Activated CD4-positive, alpha-beta T cell treated with anti-CD3 and anti-CD28 coated beads, Interleukin-2, Interleukin-6, amounts not matched to agents 100 ng/mL and 50 ng/mL, durations not matched to agents 16 hours and 8 hours (primary cell): Measurements from ENCODE around the gene CAMTA1.
A peak's percentile ranks its signal among the peaks of the same experiment; 100 is the strongest.

ENCODE experiments used
- DNase-seq: peaks from one replicate; pipeline ENCODE4 v3.0.0-alpha.2; 2020

The CAMTA1 gene

GRCh38 chr1:7657287-7658016, 872.2 kb downstream of the CAMTA1 start:
- no peak for DNase-seq

DNA sequence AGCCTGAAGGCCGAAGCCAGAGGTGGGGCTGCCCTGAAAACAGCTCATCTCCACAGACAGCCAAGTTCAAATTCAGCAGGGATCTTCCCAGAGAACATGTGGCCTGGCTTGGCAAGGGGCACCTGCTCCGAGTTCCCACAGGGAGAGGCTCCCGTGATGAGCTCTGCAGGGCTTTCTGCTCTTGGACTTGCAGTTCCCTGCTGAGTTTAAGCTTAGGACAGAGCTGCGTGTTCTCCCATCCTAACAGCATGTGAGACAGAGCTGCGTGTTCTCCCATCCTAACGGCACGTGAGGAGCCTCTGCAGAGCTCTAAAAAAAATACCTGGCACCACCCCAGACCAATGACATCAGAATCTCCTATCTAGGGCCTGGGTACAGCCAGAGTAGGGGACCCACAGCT, 872.8 kb downstream of the CAMTA1 start:
- no peak for DNase-seq

DNA sequence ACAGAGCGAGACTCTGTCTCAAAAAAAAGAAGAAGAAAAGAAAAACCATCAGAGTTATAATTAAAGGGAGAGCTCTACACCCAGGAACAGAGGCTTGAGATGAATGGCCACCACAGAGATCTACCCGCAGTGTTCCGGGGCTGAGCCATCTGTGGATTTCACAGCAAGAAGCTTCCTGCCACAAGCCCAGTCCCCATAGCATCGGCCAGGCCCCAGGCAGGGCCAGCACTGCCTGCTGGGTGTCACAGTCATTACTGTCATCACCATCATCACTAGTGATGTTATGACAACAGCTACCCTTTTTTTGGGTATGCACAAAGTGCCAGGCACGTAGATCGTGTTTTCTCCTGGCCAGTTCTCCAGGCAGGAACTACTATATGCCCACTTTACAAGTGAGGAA, 874.3 kb downstream of the CAMTA1 start:
- DNase-seq = no peak

DNA sequence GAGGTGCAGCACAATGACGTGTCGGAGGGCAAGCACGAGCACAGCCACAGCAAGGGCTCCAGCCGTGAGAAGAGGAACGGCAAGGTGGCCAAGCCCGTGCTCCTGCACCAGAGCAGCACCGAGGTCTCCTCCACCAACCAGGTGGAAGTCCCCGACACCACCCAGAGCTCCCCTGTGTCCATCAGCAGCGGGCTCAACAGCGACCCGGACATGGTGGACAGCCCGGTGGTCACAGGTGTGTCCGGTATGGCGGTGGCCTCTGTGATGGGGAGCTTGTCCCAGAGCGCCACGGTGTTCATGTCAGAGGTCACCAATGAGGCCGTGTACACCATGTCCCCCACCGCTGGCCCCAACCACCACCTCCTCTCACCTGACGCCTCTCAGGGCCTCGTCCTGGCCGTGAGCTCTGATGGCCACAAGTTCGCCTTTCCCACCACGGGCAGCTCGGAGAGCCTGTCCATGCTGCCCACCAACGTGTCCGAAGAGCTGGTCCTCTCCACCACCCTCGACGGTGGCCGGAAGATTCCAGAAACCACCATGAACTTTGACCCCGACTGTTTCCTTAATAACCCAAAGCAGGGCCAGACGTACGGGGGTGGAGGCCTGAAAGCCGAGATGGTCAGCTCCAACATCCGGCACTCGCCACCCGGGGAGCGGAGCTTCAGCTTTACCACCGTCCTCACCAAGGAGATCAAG, 878.3 kb downstream of the CAMTA1 start:
- no peak for DNase-seq

DNA sequence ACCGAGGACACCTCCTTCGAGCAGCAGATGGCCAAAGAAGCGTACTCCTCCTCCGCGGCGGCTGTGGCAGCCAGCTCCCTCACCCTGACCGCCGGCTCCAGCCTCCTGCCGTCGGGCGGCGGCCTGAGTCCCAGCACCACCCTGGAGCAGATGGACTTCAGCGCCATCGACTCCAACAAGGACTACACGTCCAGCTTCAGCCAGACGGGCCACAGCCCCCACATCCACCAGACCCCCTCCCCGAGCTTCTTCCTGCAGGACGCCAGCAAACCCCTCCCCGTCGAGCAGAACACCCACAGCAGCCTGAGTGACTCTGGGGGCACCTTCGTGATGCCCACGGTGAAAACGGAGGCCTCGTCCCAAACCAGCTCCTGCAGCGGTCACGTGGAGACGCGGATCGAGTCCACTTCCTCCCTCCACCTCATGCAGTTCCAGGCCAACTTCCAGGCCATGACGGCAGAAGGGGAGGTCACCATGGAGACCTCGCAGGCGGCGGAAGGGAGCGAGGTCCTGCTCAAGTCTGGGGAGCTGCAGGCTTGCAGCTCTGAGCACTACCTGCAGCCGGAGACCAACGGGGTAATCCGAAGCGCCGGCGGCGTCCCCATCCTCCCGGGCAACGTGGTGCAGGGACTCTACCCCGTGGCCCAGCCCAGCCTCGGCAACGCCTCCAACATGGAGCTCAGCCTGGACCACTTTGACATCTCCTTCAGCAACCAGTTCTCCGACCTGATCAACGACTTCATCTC, 879.1 kb downstream of the CAMTA1 start:
- no peak for DNase-seq

DNA sequence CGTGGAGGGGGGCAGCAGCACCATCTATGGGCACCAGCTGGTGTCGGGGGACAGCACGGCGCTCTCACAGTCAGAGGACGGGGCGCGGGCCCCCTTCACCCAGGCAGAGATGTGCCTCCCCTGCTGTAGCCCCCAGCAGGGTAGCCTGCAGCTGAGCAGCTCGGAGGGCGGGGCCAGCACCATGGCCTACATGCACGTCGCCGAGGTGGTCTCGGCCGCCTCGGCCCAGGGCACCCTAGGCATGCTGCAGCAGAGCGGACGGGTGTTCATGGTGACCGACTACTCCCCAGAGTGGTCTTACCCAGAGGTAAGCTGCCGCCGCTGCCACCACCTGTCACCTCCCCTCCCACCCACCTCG, 879.6 kb downstream of the CAMTA1 start:
- DNase-seq = no peak

DNA sequence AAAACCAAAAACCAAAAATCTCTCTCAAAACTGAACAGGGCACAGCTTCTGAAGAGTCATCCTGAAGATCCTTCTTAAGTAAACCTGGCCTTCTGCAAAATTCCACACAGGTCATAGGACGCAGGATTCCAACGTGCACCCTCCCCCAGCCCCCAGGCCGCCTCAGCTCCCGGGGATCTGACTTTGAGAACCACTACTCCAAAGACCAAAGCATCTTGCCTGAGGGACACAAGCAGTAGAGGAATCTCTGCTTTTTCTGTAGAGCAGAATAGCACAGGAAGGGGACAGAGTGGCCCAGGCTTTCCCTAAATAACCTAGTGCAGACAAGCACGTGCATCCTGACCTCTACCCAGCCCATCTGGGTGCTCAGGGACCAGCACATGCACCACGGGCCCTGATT, 881.0 kb downstream of the CAMTA1 start:
- DNase-seq = no peak

- no peak for DNase-seq
These were observed 881.9 kb downstream of the CAMTA1 start for GRCh38 chr1:7667159-7667558.

DNA sequence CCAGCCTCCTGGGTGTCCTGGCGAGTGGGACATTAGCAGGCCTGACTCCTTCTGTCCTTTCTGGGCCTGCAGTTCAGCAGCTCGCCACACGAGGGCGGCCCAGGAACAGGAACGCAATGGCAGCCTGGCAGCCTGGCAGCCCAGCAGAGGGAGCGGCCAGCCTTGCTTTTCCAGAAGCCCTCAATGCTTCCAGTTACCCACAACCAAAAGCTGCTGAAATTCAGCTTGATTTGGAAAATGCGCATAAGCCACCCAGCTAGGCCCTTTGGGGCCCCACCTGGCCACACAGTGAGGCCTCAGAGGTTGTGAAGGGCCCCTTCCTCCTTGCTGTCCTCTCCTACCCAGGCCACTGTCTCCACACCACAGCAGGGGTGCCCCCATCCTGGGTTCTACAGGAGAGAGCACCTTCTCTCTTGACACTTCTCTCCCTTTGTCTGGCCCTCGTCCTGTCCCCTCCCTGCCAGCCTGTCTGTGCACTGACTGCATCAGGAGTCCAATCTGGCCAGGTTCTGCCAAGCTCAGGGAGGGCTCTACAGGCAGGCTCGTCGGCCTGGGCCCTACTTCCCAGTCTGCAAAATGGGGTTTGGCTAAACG, 882.5 kb downstream of the CAMTA1 start:
- peak; percentile 90 for DNase-seq

GRCh38 chr1:7669559-7670311, 884.5 kb downstream of the CAMTA1 start:
- DNase-seq = peak; percentile 61

DNA sequence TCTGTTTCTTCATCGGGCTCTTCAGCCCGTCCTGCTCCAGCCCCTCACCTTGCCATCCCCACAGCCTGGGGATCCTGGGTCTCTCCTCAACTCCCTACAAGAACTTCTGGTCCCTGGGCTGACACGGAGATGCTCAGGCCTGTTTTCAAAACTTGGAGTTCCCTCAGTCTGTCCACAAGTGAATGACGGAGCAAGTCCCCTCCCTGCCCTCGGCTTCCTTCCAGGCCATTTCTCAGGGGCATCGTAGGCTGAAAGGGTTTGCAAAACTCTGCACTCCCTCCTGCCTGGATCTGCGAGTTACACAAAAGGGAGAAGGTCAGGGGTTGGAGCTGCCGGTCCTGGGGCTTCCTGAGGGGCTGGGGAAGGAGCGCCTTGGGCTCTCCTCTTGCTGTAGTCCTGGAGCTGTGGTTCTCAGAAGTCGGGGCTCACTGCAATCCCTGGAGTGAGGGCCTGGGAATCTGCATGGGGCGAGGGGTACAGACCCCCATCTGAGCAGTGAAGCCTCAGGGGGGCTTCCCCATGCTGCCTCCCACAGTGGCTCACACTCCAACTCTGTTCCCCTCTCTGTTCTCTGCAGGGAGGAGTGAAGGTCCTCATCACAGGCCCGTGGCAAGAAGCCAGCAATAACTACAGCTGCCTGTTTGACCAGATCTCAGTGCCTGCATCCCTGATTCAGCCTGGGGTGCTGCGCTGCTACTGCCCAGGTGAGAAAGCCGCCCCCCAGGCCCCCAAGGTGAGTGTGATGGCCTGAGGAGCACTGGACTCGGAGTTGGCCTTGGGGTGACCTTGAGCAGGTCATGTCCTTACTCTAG, 885.3 kb downstream of the CAMTA1 start:
- no peak for DNase-seq

- DNase-seq = no peak
These were observed 885.9 kb downstream of the CAMTA1 start for GRCh38 chr1:7671146-7671465.

GRCh38 chr1:7671676-7672075, 886.4 kb downstream of the CAMTA1 start:
- no peak for DNase-seq

- DNase-seq = no peak
These were observed 887.6 kb downstream of the CAMTA1 start for GRCh38 chr1:7672864-7673263.

DNA sequence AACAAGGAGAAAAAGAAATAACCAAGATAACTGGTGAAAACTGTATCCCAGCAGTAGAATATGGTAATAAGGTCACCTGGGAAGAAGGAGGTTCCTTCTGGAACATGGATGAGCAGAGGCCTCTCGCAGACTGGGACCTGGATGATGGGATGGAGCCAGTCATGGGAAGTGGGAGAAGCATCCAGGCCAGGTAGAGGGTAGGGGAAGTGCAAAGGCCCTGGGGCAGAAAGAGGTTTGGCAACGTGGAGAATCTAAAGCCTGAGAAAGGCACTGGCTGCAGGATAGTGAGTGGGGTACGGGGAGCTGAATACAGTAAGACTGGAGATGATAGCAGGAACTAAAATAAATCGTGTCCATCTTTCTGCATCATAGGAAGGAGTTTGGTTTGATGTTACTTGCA, 889.7 kb downstream of the CAMTA1 start:
- no peak for DNase-seq

GRCh38 chr1:7675431-7676273, 890.4 kb downstream of the CAMTA1 start:
- DNase-seq = no peak

DNA sequence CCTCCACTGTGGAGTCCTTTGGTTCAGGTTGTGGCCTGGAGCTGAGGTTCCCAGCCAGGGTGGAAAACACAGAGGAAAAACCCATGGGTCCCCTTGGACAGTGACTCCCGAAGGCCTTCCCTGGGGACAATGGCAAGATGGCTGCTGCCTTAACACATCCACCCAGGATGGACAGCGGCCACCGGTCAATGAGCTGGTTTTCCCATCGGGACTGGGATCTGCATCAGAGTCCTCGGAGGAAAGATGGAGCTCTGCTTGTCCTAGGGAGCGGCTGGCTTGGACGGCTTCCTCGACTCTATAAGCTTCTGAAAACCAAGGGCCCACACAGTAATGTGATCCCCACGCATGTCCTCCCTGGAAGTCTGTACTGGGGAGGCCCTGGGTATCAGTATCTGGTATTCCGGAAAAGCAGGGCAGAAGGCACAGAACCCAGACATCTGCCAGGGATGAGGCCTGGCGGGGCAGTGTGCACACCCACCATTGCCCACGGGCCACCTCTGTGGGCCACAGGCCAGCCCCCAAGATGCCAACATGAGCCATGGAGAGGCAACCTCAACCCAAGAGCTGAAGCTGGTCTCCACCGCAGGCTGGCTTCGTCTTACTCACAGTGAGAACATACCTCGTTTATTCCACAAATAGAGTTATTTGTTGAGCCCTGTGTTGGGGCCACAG, 891.2 kb downstream of the CAMTA1 start:
- no peak for DNase-seq

GRCh38 chr1:7677111-7677510, 891.9 kb downstream of the CAMTA1 start:
- DNase-seq = no peak

DNA sequence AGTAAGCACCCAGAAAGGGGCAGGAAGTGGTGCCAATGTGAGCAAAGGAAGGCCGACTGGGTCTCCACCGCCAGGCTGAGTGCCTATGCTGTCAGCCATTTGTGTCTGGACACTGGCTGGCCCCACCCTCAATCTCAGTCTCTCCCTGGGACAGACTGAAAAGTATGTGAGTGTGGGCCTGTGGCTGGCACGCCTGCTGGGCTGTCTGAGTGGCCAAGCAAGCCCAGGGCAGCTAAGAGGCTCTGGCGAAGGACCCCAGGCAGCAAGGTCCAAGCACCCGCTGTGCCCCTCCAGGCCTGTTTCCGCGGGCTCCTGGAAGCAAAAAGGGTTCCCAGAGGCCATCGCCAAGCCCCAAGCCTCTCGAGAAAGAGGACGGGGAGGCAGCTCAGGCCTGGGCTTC, 892.6 kb downstream of the CAMTA1 start:
- DNase-seq = no peak

GRCh38 chr1:7678491-7679158, 893.4 kb downstream of the CAMTA1 start:
- no peak for DNase-seq
